ENCODE measurements around the gene SLC24A3.

Gene SLC24A3

DNA sequence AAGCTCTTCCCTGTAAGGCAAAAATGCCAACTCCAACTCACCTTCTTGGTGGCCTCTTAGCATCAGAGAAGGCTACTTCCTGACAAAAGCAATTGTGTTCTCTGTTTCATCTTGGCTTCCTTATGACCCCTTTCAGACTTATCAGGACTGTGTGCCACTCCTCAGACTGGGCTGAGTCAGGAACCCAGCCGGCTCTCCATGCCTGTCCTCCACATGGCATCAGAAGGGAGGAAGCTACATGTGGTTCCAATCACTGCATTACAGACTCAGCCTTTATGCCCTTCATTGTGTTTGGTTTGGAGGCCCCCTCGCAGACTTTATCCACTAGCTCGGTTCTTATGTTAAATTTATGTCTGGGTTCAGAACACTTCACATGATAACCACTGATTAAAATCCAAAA lies 142.5 kb downstream of the SLC24A3 start:
- no peak overlapping the region for H3K4me3 ChIP-seq (replicated peaks; ENCODE audit: low read depth, low read length)
- no peak for DNase-seq (ENCODE audit: extremely low read depth, low read depth)
- TF ChIP-seq, protein P1, sequence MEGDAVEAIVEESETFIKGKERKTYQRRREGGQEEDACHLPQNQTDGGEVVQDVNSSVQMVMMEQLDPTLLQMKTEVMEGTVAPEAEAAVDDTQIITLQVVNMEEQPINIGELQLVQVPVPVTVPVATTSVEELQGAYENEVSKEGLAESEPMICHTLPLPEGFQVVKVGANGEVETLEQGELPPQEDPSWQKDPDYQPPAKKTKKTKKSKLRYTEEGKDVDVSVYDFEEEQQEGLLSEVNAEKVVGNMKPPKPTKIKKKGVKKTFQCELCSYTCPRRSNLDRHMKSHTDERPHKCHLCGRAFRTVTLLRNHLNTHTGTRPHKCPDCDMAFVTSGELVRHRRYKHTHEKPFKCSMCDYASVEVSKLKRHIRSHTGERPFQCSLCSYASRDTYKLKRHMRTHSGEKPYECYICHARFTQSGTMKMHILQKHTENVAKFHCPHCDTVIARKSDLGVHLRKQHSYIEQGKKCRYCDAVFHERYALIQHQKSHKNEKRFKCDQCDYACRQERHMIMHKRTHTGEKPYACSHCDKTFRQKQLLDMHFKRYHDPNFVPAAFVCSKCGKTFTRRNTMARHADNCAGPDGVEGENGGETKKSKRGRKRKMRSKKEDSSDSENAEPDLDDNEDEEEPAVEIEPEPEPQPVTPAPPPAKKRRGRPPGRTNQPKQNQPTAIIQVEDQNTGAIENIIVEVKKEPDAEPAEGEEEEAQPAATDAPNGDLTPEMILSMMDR (IDR thresholded peaks at IDR 0.05; ENCODE audit: low read depth, low read length, missing control alignments), result no peak

DNA sequence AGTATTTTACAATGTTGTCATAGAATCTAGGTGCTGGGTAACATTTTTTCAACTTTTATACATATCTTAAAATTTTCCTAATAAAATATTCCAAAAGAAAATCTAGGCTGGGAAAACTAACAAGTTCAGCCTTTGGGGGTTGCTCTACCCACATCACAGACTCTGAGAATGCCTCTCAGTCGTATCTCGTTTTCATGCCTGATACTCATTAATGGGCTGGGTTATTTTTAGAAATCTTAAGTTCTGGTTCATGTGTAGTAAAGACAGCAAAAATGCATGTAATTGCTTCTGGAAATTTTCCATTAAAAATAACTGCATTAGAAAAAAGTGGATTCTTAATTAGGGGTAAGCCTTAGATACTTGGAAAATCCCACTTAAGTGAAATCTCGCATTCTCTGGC lies 149.3 kb downstream of the SLC24A3 start:
- TF ChIP-seq, protein P1 (IDR thresholded peaks at IDR 0.05; ENCODE audit: low read depth, low read length, missing control alignments), result no peak
- H3K4me3 ChIP-seq (replicated peaks; ENCODE audit: low read depth, low read length), result no peak overlapping the region
- DNase-seq (ENCODE audit: extremely low read depth, low read depth), result no peak

DNA sequence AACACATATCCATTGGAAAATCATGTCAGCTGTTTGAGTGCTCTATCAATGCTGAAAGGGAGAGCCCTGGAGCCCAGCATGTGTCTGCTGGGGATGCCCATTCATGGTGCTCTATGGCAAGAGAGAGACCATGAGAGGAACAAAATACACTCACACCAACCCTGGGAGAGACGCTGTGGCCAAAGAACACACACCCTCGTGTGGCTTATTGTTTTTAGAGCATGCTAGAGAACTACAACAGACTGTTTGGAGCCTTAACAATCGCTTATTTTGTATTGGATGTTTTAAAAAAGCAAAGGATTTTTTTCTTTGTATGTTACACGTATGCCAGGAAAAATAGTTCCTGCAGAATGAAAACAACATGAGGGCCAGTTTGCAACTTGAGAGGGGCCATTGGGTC lies 151.0 kb downstream of the SLC24A3 start:
- no peak for DNase-seq (ENCODE audit: extremely low read depth, low read depth)
- TF ChIP-seq, protein P1 (IDR thresholded peaks at IDR 0.05; ENCODE audit: low read depth, low read length, missing control alignments), result no peak
- no peak overlapping the region for H3K4me3 ChIP-seq (replicated peaks; ENCODE audit: low read depth, low read length)

DNA sequence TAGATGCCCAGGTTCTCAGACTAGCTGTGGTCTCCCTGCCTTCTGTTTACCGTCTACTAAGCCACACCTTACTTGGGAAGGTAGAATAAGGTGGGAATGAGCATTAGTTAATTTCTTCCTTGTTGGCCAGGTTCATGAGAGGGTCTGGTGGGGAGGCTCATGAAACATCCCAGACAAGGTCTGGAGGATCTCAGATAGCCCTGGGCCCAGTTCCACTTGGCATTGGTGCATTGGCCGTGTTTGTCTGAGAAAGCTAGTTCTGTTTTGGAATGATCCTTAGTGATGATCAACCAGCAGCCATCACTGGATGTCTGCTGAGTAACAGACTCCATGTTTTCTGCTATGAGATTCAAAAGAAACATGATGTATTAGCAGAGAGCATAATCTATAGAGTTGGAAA lies 155.1 kb downstream of the SLC24A3 start:
- TF ChIP-seq, protein P1 (IDR thresholded peaks at IDR 0.05; ENCODE audit: low read depth, low read length, missing control alignments), result no peak
- no peak for DNase-seq (ENCODE audit: extremely low read depth, low read depth)
- H3K4me3 ChIP-seq (replicated peaks; ENCODE audit: low read depth, low read length), result no peak overlapping the region

DNA sequence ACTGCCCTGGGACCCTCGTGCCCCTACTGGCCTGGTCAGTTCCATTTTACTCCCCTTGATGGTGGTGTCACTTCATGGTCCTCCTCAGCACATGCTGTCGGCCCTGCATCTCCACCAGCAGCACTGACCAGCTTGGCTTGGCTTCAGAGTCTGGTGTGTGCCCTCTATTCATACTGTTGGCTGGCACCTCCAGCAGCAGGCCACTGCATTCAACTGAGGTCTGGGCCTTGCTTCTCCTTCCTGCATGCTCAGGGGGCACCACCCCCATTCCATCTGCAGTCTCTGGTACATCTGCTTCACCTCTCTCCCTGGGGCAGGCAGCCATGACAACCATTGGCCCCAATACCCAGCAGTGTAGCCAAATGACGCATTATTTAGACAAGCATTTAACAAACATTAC lies 155.9 kb downstream of the SLC24A3 start:
- H3K4me3 ChIP-seq (replicated peaks; ENCODE audit: low read depth, low read length), result no peak overlapping the region
- TF ChIP-seq, protein P1 (IDR thresholded peaks at IDR 0.05; ENCODE audit: low read depth, low read length, missing control alignments), result no peak
- no peak for DNase-seq (ENCODE audit: extremely low read depth, low read depth)

DNA sequence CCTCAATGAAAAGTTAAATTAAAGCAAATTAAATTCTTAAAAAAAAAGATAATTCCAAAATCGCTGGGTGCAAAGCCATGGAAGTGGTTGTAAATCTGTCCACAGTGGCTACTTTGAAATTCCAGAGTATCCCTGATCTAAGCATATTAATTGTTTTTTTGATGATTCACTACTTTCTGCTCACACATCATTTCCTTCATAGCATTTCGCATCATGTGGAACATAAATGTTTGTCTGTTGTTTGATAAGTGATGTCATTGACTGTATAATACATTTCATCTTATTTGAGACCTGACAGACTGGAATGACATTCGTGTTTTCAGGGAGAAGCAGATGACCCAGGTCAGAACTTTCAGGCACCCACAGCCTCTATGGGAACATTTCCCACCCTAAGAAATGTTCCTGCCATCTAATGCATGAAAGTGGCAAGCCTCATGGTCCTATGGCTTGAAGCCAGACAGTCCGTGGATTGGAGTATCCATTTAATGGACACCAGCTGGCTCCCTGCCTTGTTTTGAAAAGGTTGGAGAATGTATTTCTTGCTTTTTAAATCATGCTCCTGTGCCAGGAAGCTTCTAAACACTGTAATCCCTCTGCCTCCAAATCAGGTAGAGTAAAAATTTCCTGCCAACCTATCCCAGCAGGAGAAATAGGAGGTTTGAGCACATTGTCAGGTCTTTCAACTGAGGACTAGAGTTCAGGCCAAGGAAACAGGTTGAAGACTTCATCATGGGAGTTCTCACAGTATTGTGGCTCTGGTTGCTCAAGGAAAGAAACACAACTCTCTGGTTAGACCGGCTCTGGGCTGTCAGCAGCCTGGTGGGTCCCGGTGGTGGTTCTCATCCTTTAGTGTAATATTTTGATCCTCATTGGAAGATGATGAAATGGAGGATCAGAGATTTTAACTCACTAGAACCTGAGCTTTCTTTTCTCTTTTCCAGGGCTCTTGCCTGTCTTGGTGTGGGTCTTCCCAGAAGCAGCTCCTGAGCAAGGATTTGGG lies 157.9 kb downstream of the SLC24A3 start:
- TF ChIP-seq, protein P1 (IDR thresholded peaks at IDR 0.05; ENCODE audit: low read depth, low read length, missing control alignments), result no peak
- no peak overlapping the region for H3K4me3 ChIP-seq (replicated peaks; ENCODE audit: low read depth, low read length)
- no peak for DNase-seq (ENCODE audit: extremely low read depth, low read depth)
